HepG2 (cell line): Measurements from ENCODE around the gene WDR62. TPM values are rescaled to one million over a fixed set of nuclear protein-coding genes. Genes with fewer than 3 reads are reported as not detected.

Source experiments
- ATAC-seq: fragments of 200-7000 bp; cut with Tn5 transposase; 3 replicates; pipeline ENCODE4 v1.9.1; 2020; ENCODE audit warnings: mild to moderate bottlenecking, moderate library complexity
- BruUV-seq: library from RNA; stranded (reverse); fragments of 400-500 nt; replicated peaks from 2 replicates; lab custom pipeline; 2021; lab: Mats Ljungman, UMichigan
- CTCF ChIA-PET: fragments of 300-600 bp; formaldehyde crosslinking; extraction: SDS; loops from one replicate; lab custom pipeline; 2021; ENCODE audit warnings: low total read pairs, inconsistent platforms, low intra/inter-chr PET ratio; lab: Yijun Ruan, JAX
- POLR2A ChIA-PET: fragments of 350-600 bp; sonication (Branson Sonifier 250); formaldehyde crosslinking; loops from one replicate; lab custom pipeline; 2020; ENCODE audit warnings: antibody characterized with exemption, inconsistent platforms; lab: Yijun Ruan, JAX
- DNase-seq: peaks from one replicate; pipeline ENCODE4 v3.0.0-alpha.2; 2015; ENCODE audit warnings: low spot score
- FAIRE-seq: peaks from 3 replicates; lab custom pipeline; 2011; peaks lifted over from hg19 to GRCh38; lab: Jason Lieb, UNC
- H2AFZ ChIP-seq: one replicate; pipeline ENCODE4 v1.6.1; 2011; ENCODE audit warnings: low read length, inconsistent platforms
- H3K27ac ChIP-seq: fragments of 300-600 bp; 3 replicates; pipeline ENCODE4 v1.8.0; 2011; ENCODE audit warnings: mixed run types, mild to moderate bottlenecking, mixed read lengths, low read length, inconsistent platforms; ENCODE audit not compliant: insufficient read depth; ENCODE audit errors: extremely low read length
- H3K27me3 ChIP-seq, 2 experiments: fragments of 200-600 bp in 1 of 2; 2 replicates in 1 of 2; 3 replicates in 1 of 2; pipeline versions ENCODE4 v1.6.0 to v1.8.0; 2011; ENCODE audit warnings: low read length in 2 of 2, mild to moderate bottlenecking in 2 of 2, moderate library complexity in 2 of 2, inconsistent platforms in 1 of 2; ENCODE audit not compliant: insufficient read depth in 2 of 2, control insufficient read depth in 1 of 2
- H3K36me3 ChIP-seq, 2 experiments: fragments of 200-600 bp in 1 of 2; replicated peaks in 1 of 2; 2 replicates in 1 of 2; 3 replicates in 1 of 2; pipeline versions ENCODE4 v1.5.1 to v1.8.0; 2011; ENCODE audit warnings: low read length in 2 of 2, inconsistent platforms in 1 of 2; ENCODE audit not compliant: insufficient read depth in 2 of 2, control insufficient read depth in 1 of 2
- H3K4me1 ChIP-seq: 2 replicates; pipeline ENCODE4 v1.5.1; 2012; ENCODE audit warnings: low read length, inconsistent platforms; ENCODE audit not compliant: insufficient read depth
- H3K4me2 ChIP-seq: 2 replicates; pipeline ENCODE4 v1.6.0; 2011; ENCODE audit warnings: low read depth, low read length, inconsistent platforms
- H3K4me3 ChIP-seq, 3 experiments: fragments of 200-600 bp in 1 of 3; sonication (generic), shearing (Covaris generic) in 1 of 3; replicated peaks in 1 of 3; 2 replicates each; pipeline ENCODE4 v1.5.1; 2011 to 2016; ENCODE audit warnings: low read length in 3 of 3, inconsistent platforms in 2 of 3, low read depth in 2 of 3, mild to moderate bottlenecking in 2 of 3, control low read depth in 1 of 3, mixed read lengths in 1 of 3; ENCODE audit not compliant: insufficient read depth in 1 of 3
- H3K79me2 ChIP-seq: one replicate; pipeline ENCODE4 v1.6.1; 2011; ENCODE audit warnings: low read length, inconsistent platforms; ENCODE audit not compliant: insufficient read depth
- H3K9ac ChIP-seq: 2 replicates; pipeline ENCODE4 v1.6.0; 2011; ENCODE audit warnings: mild to moderate bottlenecking, low read depth, low read length, inconsistent platforms; ENCODE audit not compliant: insufficient read depth
- H3K9me3 ChIP-seq: 2 replicates; pipeline ENCODE4 v1.5.1; 2012; ENCODE audit warnings: mild to moderate bottlenecking, low read length
- H4K20me1 ChIP-seq: 2 replicates; pipeline ENCODE4 v1.6.0; 2011; ENCODE audit warnings: inconsistent platforms, mild to moderate bottlenecking, low read length, moderate library complexity; ENCODE audit not compliant: insufficient read depth
- FOXC1 ChIP-seq: sonication (generic); formaldehyde crosslinking; IDR thresholded peaks from 2 replicates; pipeline ENCODE4 v1.8.0; 2022; ENCODE audit warnings: mild to moderate bottlenecking, missing genetic modification reagents, borderline replicate concordance
- FOXJ3 ChIP-seq: sonication (generic); formaldehyde crosslinking; IDR thresholded peaks from 2 replicates; pipeline ENCODE4 v1.4.0; 2020; ENCODE audit warnings: missing genetic modification reagents, mild to moderate bottlenecking, borderline replicate concordance
- HNF4A ChIP-seq: sonication (generic); formaldehyde crosslinking; IDR thresholded peaks from 2 replicates; pipeline ENCODE4 v1.4.0; 2020; ENCODE audit warnings: missing genetic modification reagents
- KDM6A ChIP-seq: IDR thresholded peaks from 2 replicates; pipeline ENCODE4 v1.6.1; 2016; ENCODE audit warnings: low read depth
- MTF1 ChIP-seq: sonication (generic); formaldehyde crosslinking; IDR thresholded peaks from 2 replicates; pipeline ENCODE4 v1.5.0; 2020; ENCODE audit warnings: missing genetic modification reagents
- PAF1 ChIP-seq: IDR thresholded peaks from 2 replicates; pipeline ENCODE4 v1.6.1; 2016; ENCODE audit warnings: missing genetic modification reagents, missing compliant biosample characterization
- PCBP1 ChIP-seq: fragments of 200-400 bp; formaldehyde crosslinking; IDR thresholded peaks from 2 replicates; pipeline ENCODE4 v1.6.1; 2017; ENCODE audit warnings: mild to moderate bottlenecking, low read depth, low read length, borderline replicate concordance
- RBFOX2 ChIP-seq: fragments of 200-400 bp; formaldehyde crosslinking; IDR thresholded peaks from 2 replicates; pipeline ENCODE4 v1.6.1; 2017; ENCODE audit warnings: low read depth, mild to moderate bottlenecking, low read length
- SP4 ChIP-seq: sonication (generic); formaldehyde crosslinking; IDR thresholded peaks from 2 replicates; pipeline ENCODE4 v1.8.1; 2023; ENCODE audit warnings: mild to moderate bottlenecking, missing genetic modification reagents
- ZBTB21 ChIP-seq: sonication (generic); formaldehyde crosslinking; IDR thresholded peaks from 2 replicates; pipeline ENCODE4 v1.4.0; 2020; ENCODE audit warnings: missing genetic modification reagents
- ZNF34 ChIP-seq: sonication (generic); formaldehyde crosslinking; IDR thresholded peaks from 2 replicates; pipeline ENCODE4 v1.4.0; 2020; ENCODE audit warnings: mild to moderate bottlenecking, missing genetic modification reagents, borderline replicate concordance
- WGBS: methylation state at CpG from one replicate; pipeline ENCODE4 v1.1.6; 2017; ENCODE audit warnings: low lambda C conversion rate; 5-methylcytosine and 5-hydroxymethylcytosine counted together
- in situ Hi-C: cut with HindIII; loops from 2 replicates; pipeline ENCODE4 v1.10.0; 2017; ENCODE audit warnings: low pct_unique_long_range_greater_than_20kb; ENCODE audit not compliant: extremely low pct_ligation_motif_present
- intact Hi-C: fragments of 100-400 bp; cut with micrococcal nuclease; formaldehyde crosslinking; loops from one replicate; pipeline ENCODE4 v1.10.0; 2022; ENCODE audit not compliant: unreplicated experiment
- polyA plus RNA-seq, 8 experiments: library from polyadenylated mRNA; depleted of rRNA in 3 of 8; stranded (reverse) in 7 of 8; unstranded in 1 of 8; fragments of >200 nt; fragmentation: Illumina TruSeq in 4 of 8; extraction: Trizol in 4 of 8; gene quantifications; 2 replicates each; pipeline versions ENCODE4 v1.2.1 to v1.2.3, GENCODE V29; 2011 to 2016; ENCODE audit warnings: low read depth in 4 of 8, missing spikeins in 1 of 8, mixed read lengths in 1 of 8; ENCODE audit not compliant: insufficient read depth in 1 of 8
- total RNA-seq, 5 experiments: library from RNA; depleted of rRNA; stranded (reverse); fragments of >200 nt; fragmentation: Illumina TruSeq; extraction: Trizol; gene quantifications; 2 replicates each; pipeline ENCODE4 v1.2.3, GENCODE V29; 2016; ENCODE audit warnings: low read depth in 1 of 5
- TF ChIP-seq, protein P1 (sequence below): sonication (generic); formaldehyde crosslinking; IDR thresholded peaks from 2 replicates; pipeline ENCODE4 v1.5.1; 2020; ENCODE audit warnings: missing genetic modification reagents, mild to moderate bottlenecking, borderline replicate concordance
- TF ChIP-seq, protein P2 (sequence below): sonication (generic); formaldehyde crosslinking; IDR thresholded peaks from 2 replicates; pipeline ENCODE4 v1.4.0; 2020; ENCODE audit warnings: missing genetic modification reagents

The WDR62 gene
- total and polyA plus RNA-seq, 2 of the 13 experiments (the other 11 are each of a cell fraction or from before 2014, with no cell fraction given): 5.8 to 12.5 TPM

DNA sequence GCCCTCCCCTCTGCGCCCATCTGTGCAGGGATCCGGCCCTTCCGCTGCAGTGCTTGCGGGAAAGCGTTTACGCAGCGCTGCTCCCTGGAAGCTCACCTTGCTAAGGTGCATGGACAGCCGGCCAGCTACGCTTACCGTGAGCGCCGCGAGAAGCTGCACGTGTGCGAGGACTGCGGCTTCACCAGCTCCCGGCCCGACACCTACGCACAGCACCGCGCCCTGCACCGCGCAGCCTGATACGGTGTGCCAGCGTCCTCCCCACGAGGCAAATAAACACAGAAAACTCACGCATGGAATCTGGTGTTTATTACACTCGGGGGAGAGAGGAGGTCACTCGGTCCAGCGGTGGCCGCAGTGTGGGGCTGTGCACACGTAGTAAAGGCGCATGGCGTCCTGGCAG lies 58.7 kb downstream of the WDR62 start:
- DNase-seq (no peak), ATAC-seq (no peak), FAIRE-seq (no peak)
- WGBS: 97% methylated on average over 18 of the region's 34 CpGs
- in situ Hi-C loops (no loop called here), intact Hi-C loops (no loop called here)
- H3K36me3 ChIP-seq: peaks cover 8 to 15% of the 10 kb centered on the region in 2 experiments; a peak in 2 of 5 replicates
- ChIA-PET CTCF (no interaction called here), POLR2A (interaction anchor here (1.1 to 2.3 kb wide), 2 partner anchors 15 to 23 kb away, joined by 3 to 33 read pairs; no protein-coding TSS in a partner anchor)
- H3K79me2 ChIP-seq: peaks cover 21% of the 10 kb centered on the region
- no peaks in the 10 kb centered on the region for H4K20me1 ChIP-seq
- no peaks in the 10 kb centered on the region for H3K9me3 ChIP-seq
- H2AFZ ChIP-seq: no peak overlapping the region
- TF ChIP-seq RBFOX2 (peak; percentile 49; the same call in 1 of the 2 replicates), ZNF34 (CRISPR knock-in tag) (no peak)
- peaks cover 30% of the 10 kb centered on the region for H3K4me1 ChIP-seq
- peak overlapping the region in 2 of 3 experiments; percentile 88 to 93; a peak in 3 of 6 replicates for H3K4me3 ChIP-seq
- H3K4me2 ChIP-seq: peak overlapping the region; percentile 94
- H3K27me3 ChIP-seq: no peaks in the 10 kb centered on the region; a peak in 1 of 5 replicates
- BruUV-seq: no TSS peak
- peak overlapping the region; percentile 88 for H3K9ac ChIP-seq
- H3K27ac ChIP-seq: no peak overlapping the region

DNA sequence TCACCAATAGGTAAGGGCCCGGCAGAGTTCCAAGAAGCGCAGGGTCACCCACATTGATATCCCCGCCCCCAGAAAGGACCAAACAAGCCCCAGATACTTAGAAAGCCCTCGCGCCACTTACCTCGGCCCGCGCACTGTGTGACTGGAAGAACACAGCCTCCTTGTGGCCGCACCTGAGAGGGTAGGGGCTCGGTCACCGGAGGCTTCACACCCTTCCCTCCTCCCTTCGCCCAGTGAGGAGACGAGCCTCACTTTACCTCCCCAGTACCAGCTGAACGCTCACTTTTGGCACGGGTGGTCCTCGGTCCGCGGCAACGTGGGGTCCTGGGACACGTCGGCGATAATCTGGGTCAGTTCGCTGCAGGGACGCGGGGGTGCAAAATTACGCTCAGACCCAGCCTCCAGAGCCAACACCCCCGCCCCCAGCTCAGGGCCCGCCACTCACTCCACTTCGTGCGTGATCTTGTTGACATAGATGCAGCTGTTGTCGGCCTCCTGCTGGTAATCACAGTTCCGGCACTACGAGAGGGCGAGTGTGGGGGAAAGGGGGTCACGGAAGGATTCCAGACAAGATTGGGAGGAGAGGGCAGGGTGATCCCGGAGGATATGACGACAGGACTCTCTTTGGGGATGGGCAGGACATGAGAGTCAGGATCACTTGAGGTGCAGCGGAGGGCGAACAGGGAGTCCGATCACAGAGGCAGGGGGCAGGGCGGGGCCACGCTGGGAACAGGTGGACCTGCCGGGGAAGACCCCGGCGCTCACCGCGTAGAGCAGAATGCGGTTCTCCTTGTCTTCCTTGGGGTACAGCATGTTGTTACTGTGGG lies 59.4 kb downstream of the WDR62 start:
- DNase-seq (no peak), FAIRE-seq (no peak), ATAC-seq (no peak)
- H3K9ac ChIP-seq: peak overlapping the region; percentile 88
- TSS peak; percentile 56 for BruUV-seq
- no peaks in the 10 kb centered on the region for H4K20me1 ChIP-seq
- 30% methylated on average over 39 of the region's 48 CpGs for WGBS
- peak overlapping the region; percentile 94 for H3K4me2 ChIP-seq
- H3K4me1 ChIP-seq: peaks cover 37% of the 10 kb centered on the region
- in situ Hi-C loops (no loop called here), intact Hi-C loops (loop anchor here (2.0 kb wide), 1 partner anchor 59 kb away; the partner anchor contains the start of genes THAP8 and WDR62)
- H3K79me2 ChIP-seq: peaks cover 21% of the 10 kb centered on the region
- no peaks in the 10 kb centered on the region for H3K9me3 ChIP-seq
- H3K4me3 ChIP-seq: peak overlapping the region; percentile 72 to 93 (median 88)
- ChIA-PET CTCF (no interaction called here), POLR2A (interaction anchor here (1.1 to 2.3 kb wide), 8 partner anchors 11 to 375 kb away, joined by 3 to 33 read pairs (median 4); partner anchors contain the start of genes CAPNS1, ZNF146, ZNF565 and ZNF566)
- peaks cover 10 to 15% of the 10 kb centered on the region in 2 experiments; a peak in 2 of 5 replicates for H3K36me3 ChIP-seq
- H3K27me3 ChIP-seq: no peaks in the 10 kb centered on the region; a peak in 1 of 5 replicates
- no peak overlapping the region for H2AFZ ChIP-seq
- H3K27ac ChIP-seq: peak overlapping the region; percentile 77
- TF ChIP-seq ZBTB21 (CRISPR knock-in tag): no peak
- no peak for TF ChIP-seq PAF1 (CRISPR knock-in tag)
- TF ChIP-seq FOXJ3 (CRISPR knock-in tag): no peak
- TF ChIP-seq, protein P1, sequence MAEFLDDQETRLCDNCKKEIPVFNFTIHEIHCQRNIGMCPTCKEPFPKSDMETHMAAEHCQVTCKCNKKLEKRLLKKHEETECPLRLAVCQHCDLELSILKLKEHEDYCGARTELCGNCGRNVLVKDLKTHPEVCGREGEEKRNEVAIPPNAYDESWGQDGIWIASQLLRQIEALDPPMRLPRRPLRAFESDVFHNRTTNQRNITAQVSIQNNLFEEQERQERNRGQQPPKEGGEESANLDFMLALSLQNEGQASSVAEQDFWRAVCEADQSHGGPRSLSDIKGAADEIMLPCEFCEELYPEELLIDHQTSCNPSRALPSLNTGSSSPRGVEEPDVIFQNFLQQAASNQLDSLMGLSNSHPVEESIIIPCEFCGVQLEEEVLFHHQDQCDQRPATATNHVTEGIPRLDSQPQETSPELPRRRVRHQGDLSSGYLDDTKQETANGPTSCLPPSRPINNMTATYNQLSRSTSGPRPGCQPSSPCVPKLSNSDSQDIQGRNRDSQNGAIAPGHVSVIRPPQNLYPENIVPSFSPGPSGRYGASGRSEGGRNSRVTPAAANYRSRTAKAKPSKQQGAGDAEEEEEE (CRISPR knock-in tag): no peak
- no peak for TF ChIP-seq HNF4A (CRISPR knock-in tag)
- TF ChIP-seq, protein P2, sequence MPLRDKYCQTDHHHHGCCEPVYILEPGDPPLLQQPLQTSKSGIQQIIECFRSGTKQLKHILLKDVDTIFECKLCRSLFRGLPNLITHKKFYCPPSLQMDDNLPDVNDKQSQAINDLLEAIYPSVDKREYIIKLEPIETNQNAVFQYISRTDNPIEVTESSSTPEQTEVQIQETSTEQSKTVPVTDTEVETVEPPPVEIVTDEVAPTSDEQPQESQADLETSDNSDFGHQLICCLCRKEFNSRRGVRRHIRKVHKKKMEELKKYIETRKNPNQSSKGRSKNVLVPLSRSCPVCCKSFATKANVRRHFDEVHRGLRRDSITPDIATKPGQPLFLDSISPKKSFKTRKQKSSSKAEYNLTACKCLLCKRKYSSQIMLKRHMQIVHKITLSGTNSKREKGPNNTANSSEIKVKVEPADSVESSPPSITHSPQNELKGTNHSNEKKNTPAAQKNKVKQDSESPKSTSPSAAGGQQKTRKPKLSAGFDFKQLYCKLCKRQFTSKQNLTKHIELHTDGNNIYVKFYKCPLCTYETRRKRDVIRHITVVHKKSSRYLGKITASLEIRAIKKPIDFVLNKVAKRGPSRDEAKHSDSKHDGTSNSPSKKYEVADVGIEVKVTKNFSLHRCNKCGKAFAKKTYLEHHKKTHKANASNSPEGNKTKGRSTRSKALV: no peak
- no peak for TF ChIP-seq FOXC1 (CRISPR knock-in tag)
- no peak for TF ChIP-seq SP4 (CRISPR knock-in tag)
- no peak for TF ChIP-seq KDM6A (CRISPR knock-in tag)
- no peak for TF ChIP-seq MTF1 (CRISPR knock-in tag)
- TF ChIP-seq PCBP1: peak; percentile 8; the same call in 1 of the 2 replicates
